NCI-H128 (cell line): ENCODE data around the gene NPM3.

Source experiments
- DNase-seq: peaks from one replicate; lab custom pipeline; 2025; ENCODE audit not compliant: unreplicated experiment; lab: John Stamatoyannopoulos, UW

Gene NPM3

DNA sequence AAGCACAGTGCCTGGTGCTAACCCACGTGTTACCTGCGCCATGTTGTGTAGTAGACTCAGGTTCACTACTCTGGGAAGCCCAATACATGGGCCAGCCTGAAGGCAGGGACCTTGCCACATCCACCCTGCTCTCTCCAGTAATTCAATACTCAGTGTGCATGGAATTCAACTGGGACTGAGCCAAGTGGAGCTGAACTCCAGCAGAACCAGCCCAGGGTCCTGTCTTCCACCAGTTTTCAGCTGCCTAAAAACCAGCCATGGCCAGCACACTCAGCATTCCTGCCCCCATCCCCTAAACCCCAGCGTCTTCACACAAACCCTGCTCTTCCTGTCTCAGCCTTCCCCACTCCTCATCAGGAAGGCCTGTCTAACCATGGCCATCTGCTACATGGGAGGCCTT, 22.7 kb downstream of the NPM3 start:
- no peak for DNase-seq

GRCh38 chr10:101759309-101760247, 23.7 kb downstream of the NPM3 start:
- DNase-seq, result no peak

- no peak for DNase-seq
These were observed 24.4 kb downstream of the NPM3 start for GRCh38 chr10:101758858-101759257.

DNA sequence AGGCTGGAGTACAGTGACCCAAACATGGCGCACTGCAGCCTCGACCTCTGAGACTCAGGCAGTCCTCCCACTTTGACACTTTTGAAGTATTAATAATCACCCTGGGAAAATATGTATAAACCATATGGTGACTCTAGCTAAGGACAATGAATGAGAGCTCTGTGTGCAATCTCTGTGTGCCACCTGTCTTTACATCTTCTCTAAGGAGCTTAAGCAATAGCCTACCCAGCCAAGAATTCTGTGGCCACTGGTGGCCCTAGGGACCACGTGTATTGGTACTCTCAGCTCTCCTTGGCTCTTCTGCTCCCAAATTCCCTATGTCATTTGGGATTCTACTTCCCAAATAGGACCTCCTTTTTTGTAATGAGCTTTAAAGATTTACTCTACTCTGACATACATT, 31.0 kb downstream of the NPM3 start:
- no peak for DNase-seq

GRCh38 chr10:101749047-101750016, 33.9 kb downstream of the NPM3 start:
- DNase-seq, result no peak

GRCh38 chr10:101748496-101748895, 34.8 kb downstream of the NPM3 start:
- DNase-seq, result no peak

- DNase-seq, result no peak
These were observed 38.1 kb downstream of the NPM3 start for GRCh38 chr10:101745074-101745696.

GRCh38 chr10:101744267-101744666, 39.0 kb downstream of the NPM3 start:
- DNase-seq, result no peak

DNA sequence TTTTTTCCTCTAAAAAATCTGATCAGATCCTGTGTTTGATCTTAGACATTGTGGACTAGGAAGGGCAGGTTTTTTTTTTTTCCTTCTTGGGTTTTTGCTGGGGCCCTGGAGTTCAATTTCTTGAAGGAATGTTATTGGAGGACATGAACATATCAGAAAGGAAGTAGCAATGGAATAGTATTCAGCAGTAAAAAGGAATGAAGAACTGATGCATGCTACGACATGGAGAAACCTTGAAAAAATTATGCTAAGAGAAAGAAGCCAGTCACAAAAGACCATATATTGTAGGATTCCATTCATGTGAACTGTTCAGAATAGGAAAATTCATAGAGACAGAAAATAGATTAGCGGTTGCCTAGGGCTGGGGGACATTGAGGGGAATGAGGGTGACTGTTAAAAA, 41.3 kb downstream of the NPM3 start:
- no peak for DNase-seq

- no peak for DNase-seq
These were observed 46.6 kb downstream of the NPM3 start for GRCh38 chr10:101736666-101737065.

DNA sequence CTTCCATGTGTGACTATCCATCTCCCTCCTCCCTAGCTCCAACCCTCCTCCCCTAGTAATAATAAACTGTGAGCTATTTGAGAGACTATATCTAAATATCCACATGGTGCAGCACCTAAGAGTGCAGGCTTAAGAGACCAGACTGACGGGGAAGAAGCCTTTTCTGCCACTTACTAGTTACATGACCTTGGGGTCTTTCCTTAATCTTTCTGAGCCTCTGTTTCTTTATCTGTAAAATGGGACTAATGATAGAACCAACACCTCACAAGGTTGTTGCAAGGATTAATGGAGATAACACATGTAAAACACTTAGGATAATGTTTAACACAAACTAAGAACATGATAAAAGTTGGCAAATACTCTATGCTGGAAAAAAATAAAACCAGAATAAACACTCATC, 51.1 kb downstream of the NPM3 start:
- DNase-seq, result no peak
